GM21576 (cell line): ENCODE measurements around the gene SERPINE1.
"Not testable (repeated sequence)": the region's sequence is repeated elsewhere in the genome, so short reads cannot be mapped to it uniquely, and the experiment has no call there.

Experiments
- ATAC-seq: cut with Tn5 transposase; IDR thresholded peaks from one replicate; pipeline ENCODE4 v1.9.1; 2021; ENCODE audit warnings: mild to moderate bottlenecking, moderate library complexity; ENCODE audit not compliant: unreplicated experiment

SERPINE1 gene

GRCh38 chr7:101126651-101127459, at the start of gene SERPINE1:
TSS of gene SERPINE1 (plus strand) at chr7:101127104. CDS start at chr7:101128394, 1,290 bp downstream.
- ATAC-seq = peak; percentile 58

GRCh38 chr7:101077303-101078086, 49.4 kb upstream of the SERPINE1 start:
- ATAC-seq = peak; percentile 90

GRCh38 chr7:101081432-101081831, 45.5 kb upstream of the SERPINE1 start:
- ATAC-seq = no peak

- no peak for ATAC-seq
Observed at GRCh38 chr7:101084865-101085161, 42.1 kb upstream of the SERPINE1 start.

GRCh38 chr7:101085162-101085964, 41.5 kb upstream of the SERPINE1 start, which contains the start of gene TRIM56:
TSS of gene TRIM56 (plus strand) at chr7:101085481. CDS start at chr7:101087313, 1,832 bp downstream.
- ATAC-seq = peak; percentile 79

- ATAC-seq = no peak
Observed at GRCh38 chr7:101087334-101088068, 39.4 kb upstream of the SERPINE1 start.

- no peak for ATAC-seq
Observed at GRCh38 chr7:101088069-101088425, 38.9 kb upstream of the SERPINE1 start.

GRCh38 chr7:101088858-101089529, 37.9 kb upstream of the SERPINE1 start:
- no peak for ATAC-seq

GRCh38 chr7:101089876-101090275, 37.0 kb upstream of the SERPINE1 start:
- ATAC-seq = no peak

GRCh38 chr7:101092266-101092905, 34.5 kb upstream of the SERPINE1 start:
- not testable (repeated sequence) for ATAC-seq

GRCh38 chr7:101093906-101094305, 33.0 kb upstream of the SERPINE1 start:
- ATAC-seq = no peak

GRCh38 chr7:101094376-101094775, 32.5 kb upstream of the SERPINE1 start:
- ATAC-seq = no peak

GRCh38 chr7:101094791-101095375, 32.0 kb upstream of the SERPINE1 start:
- ATAC-seq = no peak

- ATAC-seq = no peak
Observed at GRCh38 chr7:101096331-101096956, 30.5 kb upstream of the SERPINE1 start.

GRCh38 chr7:101096957-101097347, 30.0 kb upstream of the SERPINE1 start:
- ATAC-seq = no peak

- ATAC-seq = no peak
Observed at GRCh38 chr7:101097561-101097960, 29.3 kb upstream of the SERPINE1 start.

GRCh38 chr7:101099969-101100781, 26.7 kb upstream of the SERPINE1 start:
- no peak for ATAC-seq
